NCI-H2029 (cell line): ENCODE data around the gene FAM234B.
"Not testable (repeated sequence)": the region's sequence is repeated elsewhere in the genome, so short reads cannot be mapped to it uniquely, and the experiment has no call there.

ENCODE experiments used
- DNase-seq: peaks from one replicate; lab custom pipeline; 2025; lab: John Stamatoyannopoulos, UW

FAM234B gene

DNA sequence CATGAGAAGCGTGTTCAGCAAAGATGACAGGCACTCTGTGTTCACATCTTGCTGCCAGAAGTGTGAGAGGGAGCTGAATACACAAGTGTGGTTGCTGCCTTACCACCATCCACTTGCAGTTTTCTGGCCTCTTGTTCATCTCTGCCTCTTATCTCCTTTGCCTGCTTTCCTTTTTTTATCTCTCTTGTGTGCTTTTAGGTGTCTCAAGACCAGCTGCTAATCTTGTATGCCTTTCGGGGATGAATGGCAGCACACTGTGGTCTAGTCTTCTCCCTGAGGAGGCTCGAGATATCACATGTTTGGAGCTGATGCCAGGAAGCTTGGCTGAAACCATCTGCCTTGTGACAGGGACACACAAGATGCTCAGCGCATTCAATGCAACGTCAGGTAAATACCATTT is 17.2 kb downstream of the FAM234B start:
- DNase-seq: no peak

DNA sequence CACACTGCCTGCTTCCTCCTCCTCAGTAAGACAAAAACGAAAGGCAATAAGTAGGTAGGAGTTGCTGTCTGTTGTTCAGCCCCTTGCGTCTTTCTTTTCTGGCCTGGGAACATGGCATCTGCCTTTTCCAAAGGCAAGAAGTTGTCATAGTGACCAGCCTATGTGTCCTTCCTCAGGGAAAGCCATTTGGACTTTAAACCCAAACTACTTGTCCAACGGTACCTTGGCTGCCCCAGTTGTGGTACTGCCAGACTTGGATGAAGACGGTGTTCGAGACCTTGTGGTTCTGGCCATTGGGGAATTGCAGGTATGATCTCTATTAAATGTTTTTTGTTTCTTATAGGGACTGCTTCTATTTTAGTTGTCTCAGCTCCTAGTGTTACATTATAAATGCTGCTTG is 18.5 kb downstream of the FAM234B start:
- no peak for DNase-seq

DNA sequence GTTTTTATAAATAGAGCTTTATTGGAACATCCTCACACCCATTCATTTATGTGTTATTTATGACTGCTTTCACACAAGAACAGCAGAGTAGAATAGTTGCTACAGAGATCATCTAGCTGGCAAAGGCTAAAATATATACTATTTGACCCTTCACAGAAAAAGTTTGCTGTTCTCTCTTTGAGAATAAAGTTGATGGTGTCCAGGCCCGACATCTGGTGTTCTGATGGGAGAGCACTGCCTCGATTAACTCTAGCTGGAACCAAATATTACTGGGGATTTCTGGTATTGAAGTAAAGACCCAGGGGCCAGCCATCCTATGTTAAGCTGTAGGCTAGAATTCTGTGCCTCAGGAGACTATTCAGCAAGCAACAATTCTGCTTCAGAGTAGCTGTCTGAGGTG is 21.8 kb downstream of the FAM234B start:
- no peak for DNase-seq

DNA sequence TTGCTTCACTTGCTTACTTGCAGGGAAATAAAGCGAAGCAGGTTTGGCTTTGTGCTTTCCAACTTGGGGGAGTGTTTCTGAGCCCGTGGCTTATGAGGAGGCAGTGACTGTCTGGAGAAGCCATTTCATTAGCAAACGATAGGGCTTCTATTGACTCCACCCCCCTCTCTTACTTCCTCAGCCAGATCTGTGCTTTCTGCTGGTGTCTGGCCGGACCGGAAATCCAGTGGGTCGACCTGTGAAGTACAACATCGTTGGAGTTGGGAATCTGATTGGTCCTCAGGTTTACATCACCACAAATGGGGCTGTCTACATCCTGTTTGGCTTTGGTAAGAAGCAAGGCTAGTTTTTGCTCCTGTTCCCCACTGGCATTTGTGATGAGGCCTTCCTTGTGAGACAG is 22.3 kb downstream of the FAM234B start:
- DNase-seq: no peak

DNA sequence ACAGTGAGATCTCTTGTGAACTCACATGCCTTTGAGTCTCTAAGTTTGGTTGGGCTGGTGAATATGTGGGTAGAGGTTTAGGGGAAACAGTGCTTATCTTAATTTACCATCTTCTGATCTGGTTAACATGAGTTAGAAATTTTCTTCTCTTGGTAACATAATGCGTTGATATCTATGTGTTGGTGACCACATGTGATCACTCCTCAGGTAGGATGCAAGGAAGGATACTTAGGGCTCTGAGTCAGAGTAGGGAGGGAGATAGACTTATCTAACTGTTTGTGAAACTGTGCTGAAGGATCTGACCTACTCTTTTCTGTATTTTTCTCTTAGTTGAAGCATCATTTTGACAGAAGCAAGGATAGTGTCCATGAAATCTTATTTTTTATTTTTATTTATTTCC is 23.1 kb downstream of the FAM234B start:
- DNase-seq: no peak

DNA sequence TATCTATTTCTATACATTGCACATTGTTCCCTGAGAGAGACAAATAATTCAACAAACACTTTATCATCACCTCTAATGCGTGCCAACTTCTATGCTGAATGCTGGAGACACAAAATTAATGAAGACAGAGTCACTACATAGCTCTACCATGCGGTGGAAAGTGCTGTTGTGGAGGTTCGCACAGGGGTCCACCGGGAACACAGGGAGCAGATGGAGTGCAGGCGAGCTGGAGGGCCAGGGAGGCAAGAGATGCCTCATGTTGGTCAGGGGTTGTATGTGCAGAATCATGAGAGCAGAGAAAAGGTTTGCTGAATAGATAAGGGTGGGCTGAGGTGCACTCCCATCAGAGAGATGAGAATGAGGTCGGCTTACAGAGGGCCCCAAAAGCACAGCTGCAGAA is 25.2 kb downstream of the FAM234B start:
- no peak for DNase-seq

DNA sequence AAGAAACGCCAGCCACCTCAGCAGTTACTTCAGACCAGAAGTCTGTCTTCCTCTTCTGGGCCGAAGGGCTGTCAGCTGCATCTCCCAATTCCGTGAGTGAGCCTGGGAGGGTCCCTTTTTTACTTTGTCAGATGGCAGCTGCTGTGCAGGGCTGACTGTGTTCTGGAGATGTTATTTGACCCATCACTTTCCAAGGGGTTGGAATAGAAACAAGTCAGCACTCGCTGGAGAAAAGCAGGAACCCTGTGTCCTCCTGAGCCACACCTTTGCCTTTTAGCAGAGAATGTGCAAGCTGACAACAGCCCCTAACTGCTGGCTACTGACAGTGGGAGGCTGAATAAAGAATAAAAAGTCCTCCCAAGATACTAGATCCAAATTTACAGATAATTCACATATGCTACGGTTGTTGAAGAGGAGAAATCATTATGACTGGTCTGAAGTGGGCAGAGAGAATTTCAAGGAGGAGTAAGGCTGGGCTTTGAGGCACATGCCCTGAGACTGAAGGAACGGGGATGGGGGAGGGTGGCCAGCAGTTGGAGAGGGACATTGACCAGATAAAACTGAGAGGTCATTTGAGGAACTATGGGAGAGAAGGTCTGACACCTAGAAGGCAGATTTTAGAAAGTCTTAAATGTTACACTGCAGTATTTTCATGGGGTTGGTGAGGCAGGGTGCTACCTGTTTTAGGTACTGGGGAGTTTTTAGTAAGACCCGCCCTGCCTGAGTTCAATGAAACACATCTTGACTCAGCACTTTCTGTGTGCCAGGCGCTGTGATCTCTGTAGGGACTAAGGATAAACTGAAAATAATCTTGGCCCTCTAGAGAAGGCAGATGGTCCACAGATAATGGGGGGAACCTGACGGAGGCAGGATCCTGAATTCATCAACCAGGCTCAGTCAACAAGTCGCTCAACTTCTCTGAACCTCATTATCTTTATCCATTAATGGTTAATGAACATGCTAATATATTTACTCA is 27.4 kb downstream of the FAM234B start:
- no peak for DNase-seq

DNA sequence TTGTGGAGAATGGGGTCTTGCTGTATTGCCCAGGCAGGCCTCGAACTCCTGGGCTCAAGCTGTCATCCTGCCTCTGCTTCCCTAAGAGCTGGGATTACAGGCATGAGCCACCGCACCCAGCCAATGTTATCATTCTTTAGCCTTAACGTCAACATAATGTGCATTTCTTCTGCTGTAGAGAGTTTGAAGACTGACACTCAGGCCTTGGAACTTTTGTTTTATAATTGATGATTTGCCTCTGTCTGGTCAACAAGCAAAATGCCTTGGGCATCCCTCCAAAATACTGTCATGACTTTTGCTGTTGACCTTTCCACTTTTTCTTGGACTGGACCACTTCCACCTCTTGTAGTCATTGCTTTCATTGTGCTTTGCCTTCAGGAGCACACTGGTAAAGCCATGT is 29.0 kb downstream of the FAM234B start:
- no peak for DNase-seq

DNA sequence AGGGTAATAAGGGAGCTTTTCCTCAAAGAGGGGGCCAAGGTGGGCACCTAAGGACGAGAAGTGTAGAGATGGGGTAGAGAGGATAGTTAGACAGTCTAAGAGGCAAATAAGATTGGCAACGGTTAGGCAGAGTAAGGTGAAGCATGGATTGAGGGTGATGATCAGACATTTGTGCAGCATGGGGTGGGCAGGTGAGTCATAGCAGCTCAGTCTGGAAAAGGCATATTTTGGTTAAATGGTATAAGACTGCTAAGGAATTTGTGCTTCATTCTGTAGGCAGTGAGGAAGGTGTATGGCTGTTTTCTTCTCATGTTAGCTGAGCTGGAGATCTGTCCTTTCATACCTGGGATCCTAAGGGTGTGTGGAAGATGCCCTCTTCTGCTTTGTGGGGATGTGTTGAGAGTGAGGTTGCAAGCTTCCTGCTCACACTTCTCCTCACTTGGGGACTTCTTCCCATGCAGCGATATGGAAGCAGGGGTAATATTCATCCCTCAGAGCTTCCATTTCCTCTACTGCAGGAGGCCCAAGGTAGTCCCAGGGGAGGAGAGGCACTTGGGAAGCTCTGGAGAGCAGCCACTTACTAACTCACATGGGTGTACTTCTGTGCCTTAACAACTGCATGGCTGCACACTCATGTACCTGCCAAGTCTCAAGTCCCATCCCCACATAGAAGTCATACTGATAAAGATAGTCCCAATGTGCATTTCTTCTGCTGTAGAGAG is 30.4 kb downstream of the FAM234B start:
- DNase-seq: no peak

DNA sequence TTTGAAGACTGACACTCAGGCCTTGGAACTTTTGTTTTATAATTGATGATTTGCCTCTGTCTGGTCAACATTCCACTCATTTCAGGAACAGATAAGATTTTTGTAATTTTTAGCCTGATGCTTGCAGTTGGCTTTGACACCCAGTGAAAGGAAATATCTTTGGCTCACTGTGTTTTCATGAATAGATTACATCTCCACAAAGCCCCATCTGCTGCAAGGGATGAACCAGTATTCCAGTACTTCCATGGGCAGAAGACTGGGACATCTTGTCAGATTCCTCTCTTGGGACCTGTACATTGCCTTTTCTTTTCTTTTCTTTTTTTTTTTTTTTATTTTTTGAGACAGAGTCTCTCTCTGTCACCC is 30.9 kb downstream of the FAM234B start:
- no peak for DNase-seq

DNA sequence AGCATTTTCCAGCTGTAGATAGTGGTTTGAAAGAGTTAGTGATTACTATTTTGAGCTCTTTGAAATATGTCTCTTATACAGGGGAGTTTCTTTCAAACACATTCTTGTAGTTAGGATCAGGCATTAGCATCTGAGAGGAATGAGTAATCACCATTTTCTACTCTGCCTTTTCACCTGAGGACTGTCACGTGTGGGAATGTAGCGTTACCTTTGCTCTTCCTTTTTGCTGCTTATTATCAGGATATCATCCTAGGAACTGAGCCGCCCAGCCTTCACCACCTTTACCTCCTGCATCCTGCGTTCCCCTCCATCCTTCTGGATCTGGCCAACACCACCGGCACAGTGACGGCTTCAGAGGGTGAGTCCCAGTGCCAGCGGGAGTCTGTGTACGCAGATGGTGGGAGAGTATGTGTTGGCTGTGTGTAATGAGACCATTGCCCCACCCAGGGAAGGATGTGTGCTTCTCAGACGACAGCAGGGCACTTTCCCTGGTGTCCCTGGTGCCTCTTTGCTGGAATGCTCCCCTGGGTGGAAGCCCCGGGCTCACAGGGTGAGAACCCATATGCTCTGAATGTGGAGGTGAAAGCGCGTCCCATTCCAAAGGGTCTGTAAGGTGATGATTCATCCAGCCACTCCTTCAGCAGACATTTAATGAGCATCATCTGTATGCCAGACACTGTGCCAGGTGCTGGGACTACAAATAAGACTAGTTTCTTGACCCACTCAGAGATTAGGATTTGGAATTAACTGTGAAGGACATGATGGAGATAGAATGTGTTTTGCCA is 31.8 kb downstream of the FAM234B start:
- no peak for DNase-seq

DNA sequence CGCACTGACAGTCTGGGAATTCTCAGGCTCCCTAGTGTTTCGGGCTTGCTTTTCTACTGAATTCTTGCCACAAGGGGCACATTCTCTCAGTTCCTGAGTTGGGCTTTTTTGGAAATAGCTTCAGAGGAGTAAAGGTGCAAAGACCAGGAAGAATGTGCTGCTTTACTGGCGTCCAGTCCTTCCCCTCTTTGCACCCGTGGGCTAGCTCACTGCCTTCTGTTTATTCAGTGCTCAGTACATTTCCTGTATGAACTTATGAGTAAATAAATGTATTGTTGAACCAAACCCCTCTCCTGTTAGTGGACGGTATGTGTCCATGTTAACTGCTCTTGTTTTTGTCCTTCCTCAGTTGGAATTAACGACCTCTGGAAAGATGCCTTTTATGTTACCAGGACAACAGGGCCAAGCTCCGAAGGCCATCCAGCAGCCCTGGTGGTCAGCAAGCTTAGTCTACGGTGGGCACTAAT is 35.3 kb downstream of the FAM234B start:
- no peak for DNase-seq

DNA sequence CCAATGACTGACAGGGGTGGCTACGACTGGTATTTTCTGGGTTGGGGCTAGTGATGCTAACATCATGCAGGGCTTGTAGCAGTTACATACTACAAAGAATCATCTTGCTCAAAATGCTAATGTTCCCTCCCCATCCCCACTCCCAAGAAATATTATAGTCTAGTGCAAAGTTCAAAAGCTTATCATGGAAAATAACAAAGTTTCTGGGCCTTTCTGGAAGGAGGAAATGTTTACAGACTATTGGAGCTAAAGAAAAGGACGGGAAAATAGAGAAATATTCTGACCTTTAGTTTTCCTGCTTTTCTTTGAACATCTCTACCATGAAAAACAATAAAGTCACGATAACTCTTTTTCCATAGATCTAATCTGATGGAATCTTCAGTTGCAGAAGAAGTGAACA is 36.1 kb downstream of the FAM234B start:
- no peak for DNase-seq

DNA sequence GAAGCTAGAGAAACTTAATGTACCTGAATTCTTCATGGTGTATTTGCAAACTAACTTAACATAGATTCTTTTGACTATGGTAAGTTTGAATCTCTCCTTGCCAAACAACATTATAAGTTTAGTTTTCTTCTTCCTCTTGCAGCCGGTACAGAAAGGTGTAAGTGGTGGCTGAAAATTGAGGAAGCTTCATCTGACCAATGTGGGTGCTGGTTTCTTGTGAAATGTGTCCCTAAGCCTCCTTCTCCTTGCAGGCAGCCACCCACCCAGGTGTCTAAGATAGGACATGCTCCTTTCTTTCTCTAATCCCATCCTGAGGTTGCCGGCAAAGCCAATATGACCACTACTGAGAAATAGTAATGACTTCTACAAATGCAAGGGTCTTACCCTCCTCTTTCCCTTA is 38.7 kb downstream of the FAM234B start:
- no peak for DNase-seq

DNA sequence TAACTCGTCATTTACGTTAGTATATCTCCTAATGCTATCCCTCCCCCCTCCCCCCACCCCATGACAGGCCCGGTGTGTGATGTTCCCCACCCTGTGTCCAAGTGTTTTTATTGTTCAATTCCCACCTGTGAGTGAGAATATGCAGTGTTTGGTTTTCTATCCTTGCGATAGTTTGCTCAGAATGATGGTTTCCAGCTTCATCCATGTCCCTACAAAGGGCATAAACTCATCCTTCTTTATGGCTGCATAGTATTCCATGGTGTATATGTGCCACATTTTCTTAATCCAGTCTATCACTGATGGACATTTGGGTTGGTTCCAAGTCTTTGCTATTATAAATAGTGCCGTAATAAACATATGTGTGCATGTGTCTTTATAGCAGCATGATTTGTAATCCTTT is 39.5 kb downstream of the FAM234B start:
- not testable (repeated sequence) for DNase-seq

DNA sequence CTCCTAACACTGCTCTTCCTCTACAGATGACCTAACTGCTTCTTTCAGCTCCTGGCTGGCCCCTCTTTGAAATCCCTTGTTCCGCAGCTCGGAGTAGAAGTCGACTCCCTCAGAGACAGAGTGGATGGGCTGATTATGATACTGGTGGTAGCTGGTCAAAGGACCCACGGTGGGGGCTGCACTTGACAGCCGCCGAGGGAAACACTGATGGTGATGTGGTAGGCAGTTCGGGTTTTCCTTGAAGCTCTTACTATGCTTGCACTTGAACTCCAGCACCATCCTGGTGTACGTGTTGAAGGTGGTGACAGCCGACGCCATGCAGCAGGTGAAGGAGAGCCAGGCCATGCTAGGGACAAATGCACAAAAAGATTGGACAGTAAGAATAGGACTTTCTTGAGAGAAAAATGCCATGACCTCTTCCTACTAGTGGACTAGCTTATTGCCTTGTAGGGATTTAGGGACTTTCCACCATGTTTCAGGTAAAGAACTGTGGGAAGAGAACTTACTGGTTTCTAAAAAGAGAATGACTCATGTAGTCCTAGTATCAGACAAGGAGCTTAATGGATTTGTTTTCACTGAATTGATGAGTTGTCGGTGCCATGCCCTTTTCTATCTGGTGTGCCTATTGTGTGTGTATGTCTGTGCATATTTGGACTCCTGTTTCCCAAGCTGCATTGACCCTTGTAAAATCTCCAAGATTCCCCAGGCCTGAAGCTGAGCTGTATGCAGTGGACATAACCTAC is 40.9 kb downstream of the FAM234B start:
- DNase-seq: no peak

DNA sequence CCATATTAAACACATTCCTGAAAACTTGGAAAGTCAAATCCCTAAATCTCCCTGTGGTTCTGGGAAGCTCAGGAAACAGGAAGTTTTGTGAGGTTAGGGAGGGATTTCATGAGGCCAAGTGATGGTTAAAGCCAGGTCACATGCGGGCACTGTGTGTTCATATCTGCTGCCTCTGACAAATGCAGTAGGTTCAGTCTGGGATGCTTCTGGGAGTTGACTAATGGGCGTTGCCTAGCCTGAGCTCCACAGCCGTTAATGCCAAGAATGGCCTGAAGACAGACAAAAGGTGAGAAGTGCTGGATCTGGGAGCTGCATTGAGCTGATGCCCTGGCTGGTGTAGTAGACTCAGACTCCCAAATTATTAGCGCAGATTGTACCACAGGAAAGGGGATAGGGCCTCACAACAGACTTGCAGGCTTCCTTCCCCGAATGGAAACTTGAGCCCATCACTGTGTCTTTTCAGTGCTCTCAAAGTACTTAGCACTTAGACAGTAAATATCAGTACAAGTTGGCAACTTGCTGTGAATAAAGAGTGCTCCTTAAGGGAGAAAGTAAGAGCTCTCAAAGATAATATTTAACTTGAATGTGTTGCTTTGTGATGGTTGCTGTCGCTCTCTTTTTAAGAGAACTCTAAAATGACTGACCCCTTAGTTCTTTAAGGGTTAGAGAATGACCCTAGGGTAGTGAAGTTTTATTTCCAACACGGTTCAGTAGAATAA is 41.9 kb downstream of the FAM234B start:
- no peak for DNase-seq

DNA sequence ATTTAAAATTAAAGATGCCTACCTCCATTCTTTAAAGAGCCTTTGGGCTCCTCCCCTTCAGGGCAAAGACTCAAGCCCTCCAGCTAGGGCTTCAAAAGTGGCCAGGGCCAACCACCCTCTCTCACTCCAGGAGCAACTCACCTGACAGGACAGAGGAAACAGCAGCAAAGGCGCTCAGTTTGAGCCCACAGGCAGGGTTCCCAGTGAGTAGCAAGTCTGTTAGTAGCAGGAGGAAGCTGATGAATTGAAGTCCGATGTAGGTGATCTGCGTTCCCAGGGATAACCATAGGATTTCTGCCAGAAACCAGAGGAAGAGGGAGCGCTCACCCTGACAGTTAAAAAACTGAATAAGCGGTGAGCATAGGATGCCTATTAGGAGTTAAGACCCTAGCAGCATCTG is 43.6 kb downstream of the FAM234B start:
- DNase-seq: no peak

DNA sequence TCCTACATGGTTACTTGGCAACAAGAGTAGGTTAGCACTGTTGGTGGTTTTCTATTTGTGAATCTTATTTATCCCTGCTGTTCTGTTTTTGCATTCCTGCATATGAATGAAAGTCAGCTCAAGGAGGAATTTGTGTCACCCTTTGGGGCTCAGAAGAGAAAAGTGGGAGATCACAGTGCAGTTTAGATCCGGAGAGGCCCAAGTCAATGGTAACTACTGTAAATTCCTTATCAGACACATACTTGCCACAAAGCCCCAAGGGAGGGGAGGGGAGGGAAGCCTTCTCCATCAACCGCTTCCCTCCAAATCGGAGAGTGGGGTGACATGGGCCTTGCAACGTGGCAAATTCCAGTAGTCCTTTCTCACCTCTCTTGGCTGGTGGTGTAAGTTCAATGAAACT is 44.3 kb downstream of the FAM234B start:
- no peak for DNase-seq

DNA sequence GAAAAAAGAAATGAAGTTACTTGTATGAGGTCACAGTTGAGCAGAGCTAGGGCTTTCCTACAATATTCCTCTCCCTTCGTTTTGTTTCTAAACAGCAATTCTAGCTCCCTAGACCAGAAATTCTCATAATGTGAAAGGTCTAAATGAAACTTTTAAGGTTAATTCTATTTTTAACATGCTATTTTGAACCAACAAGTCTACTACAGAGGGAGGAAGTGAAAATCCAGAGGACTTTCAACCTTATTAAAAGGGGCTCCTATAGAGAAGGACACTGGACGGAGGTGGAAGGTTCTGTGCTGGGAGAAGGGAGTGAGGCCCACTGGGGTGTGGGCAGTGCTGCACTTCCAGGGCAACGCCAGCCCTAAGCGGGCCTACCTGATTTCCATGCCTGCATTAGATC is 45.9 kb downstream of the FAM234B start:
- no peak for DNase-seq

DNA sequence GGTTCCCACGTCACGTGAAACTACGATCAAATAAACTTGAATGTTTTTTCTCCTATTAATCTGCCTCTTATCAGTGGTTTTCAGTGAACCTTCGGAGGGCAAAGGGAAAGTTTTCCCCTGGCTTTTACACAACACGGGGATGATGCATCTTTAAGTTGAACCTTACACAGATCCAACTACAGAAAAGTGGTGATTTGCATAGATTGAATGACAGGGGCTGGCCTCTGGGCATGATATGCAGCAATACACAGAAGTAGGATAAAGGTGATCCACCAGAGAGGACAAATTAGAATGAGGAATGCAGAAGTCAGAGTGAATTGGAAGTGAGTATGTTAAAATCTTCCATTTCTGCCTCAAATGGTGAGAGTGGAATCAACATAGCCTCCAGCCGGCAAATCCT is 47.7 kb downstream of the FAM234B start:
- DNase-seq: no peak
